GM18873 (cell line): ENCODE results near the gene ULK3.

ENCODE experiments used
- ATAC-seq: cut with Tn5 transposase; IDR thresholded peaks from one replicate; pipeline ENCODE4 v1.9.1; 2021; ENCODE audit warnings: mild to moderate bottlenecking, moderate library complexity, moderate number of reproducible peaks; ENCODE audit not compliant: unreplicated experiment, low FRiP score

ULK3 gene

GRCh38 chr15:74843445-74843828 lies 481 bp upstream of the ULK3 start:
- no peak for ATAC-seq

GRCh38 chr15:74841891-74842373 lies 1.0 kb downstream of the ULK3 start:
- no peak for ATAC-seq

- ATAC-seq: no peak
Observed at GRCh38 chr15:74840851-74841775, 1.8 kb downstream of the ULK3 start.

GRCh38 chr15:74839526-74840395 lies 3.2 kb downstream of the ULK3 start:
- no peak for ATAC-seq

GRCh38 chr15:74838746-74839525 lies 4.0 kb downstream of the ULK3 start:
- no peak for ATAC-seq

GRCh38 chr15:74838137-74838516 lies 4.8 kb downstream of the ULK3 start:
- ATAC-seq: no peak

- no peak for ATAC-seq
Observed at GRCh38 chr15:74837482-74838136, 5.3 kb downstream of the ULK3 start.

GRCh38 chr15:74836846-74837245 lies 6.1 kb downstream of the ULK3 start:
- ATAC-seq: no peak

- ATAC-seq: no peak
Observed at GRCh38 chr15:74835312-74835823, 7.6 kb downstream of the ULK3 start.

- no peak for ATAC-seq
Observed at GRCh38 chr15:74833376-74834107, 9.4 kb downstream of the ULK3 start.

GRCh38 chr15:74832826-74833225 lies 10.1 kb downstream of the ULK3 start:
- ATAC-seq: no peak

- ATAC-seq: no peak
Observed at GRCh38 chr15:74831813-74832495, 11.0 kb downstream of the ULK3 start.

GRCh38 chr15:74830868-74831267 lies 12.1 kb downstream of the ULK3 start:
- no peak for ATAC-seq

- no peak for ATAC-seq
Observed at GRCh38 chr15:74829991-74830390, 13.0 kb downstream of the ULK3 start.

- ATAC-seq: no peak
Observed at GRCh38 chr15:74829486-74829885, 13.5 kb downstream of the ULK3 start.

- ATAC-seq: no peak
Observed at GRCh38 chr15:74828835-74829234, 14.1 kb downstream of the ULK3 start.

GRCh38 chr15:74827614-74828013 lies 15.3 kb downstream of the ULK3 start:
- no peak for ATAC-seq

- no peak for ATAC-seq
Observed at GRCh38 chr15:74826921-74827320, 16.0 kb downstream of the ULK3 start.
